ENCODE data around the gene NFATC3. TPM values are rescaled to one million over a fixed set of nuclear protein-coding genes. Genes with fewer than 3 reads are reported as not detected.
"Not testable (repeated sequence)": the region's sequence is repeated elsewhere in the genome, so short reads cannot be mapped to it uniquely, and the experiment has no call there.

NFATC3 gene
- total RNA-seq, 2 experiments from 2014 or later: 166 to 169 TPM

DNA sequence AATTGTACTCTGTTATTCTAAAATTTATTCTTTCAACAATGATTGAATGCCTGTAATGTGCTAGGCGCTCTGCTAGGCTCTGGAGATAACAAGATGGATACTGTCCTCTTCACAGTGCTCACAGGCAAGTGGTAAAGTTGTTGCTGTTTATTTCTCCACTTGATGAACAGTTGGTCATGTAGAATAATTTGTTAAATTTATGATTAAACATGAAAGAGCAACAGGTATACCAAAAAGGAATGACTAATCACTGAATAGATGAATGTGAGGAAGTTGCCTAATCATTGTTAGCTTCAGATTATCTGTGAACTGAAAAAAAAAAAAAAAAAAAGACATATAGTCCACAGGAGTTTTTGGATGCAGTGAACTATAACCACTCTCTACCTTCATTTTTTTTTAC is 62.3 kb downstream of the NFATC3 start:
- Mint-ChIP-seq H3K36me3 (ENCODE audit: low read depth) (peaks cover 44% of the 10 kb centered on the region), H3K9me3 (ENCODE audit: insufficient read depth) (no peaks in the 10 kb centered on the region), H3K4me3 (no peak overlapping the region), H3K27ac (no peak overlapping the region), H3K4me1 (ENCODE audit: low read depth) (peaks cover 10% of the 10 kb centered on the region), H3K27me3 (ENCODE audit: low read depth) (no peaks in the 10 kb centered on the region)
- DNase-seq (no peak), ATAC-seq (no peak)
- CTCF ChIA-PET: no interaction called here
- POLR2A ChIA-PET: no interaction called here

GRCh38 chr16:68149596-68149995 is 64.4 kb downstream of the NFATC3 start:
- Mint-ChIP-seq H3K36me3 (ENCODE audit: low read depth) (peaks cover 43% of the 10 kb centered on the region), H3K9me3 (ENCODE audit: insufficient read depth) (no peaks in the 10 kb centered on the region), H3K4me1 (ENCODE audit: low read depth) (peaks cover 10% of the 10 kb centered on the region), H3K27me3 (ENCODE audit: low read depth) (no peaks in the 10 kb centered on the region), H3K4me3 (no peak overlapping the region), H3K27ac (no peak overlapping the region)
- ChIA-PET POLR2A (no interaction called here), CTCF (no interaction called here)
- DNase-seq (no peak), ATAC-seq (no peak)

GRCh38 chr16:68155425-68155824 is 70.3 kb downstream of the NFATC3 start:
- no peaks in the 10 kb centered on the region for H3K4me1 Mint-ChIP-seq (ENCODE audit: low read depth)

DNA sequence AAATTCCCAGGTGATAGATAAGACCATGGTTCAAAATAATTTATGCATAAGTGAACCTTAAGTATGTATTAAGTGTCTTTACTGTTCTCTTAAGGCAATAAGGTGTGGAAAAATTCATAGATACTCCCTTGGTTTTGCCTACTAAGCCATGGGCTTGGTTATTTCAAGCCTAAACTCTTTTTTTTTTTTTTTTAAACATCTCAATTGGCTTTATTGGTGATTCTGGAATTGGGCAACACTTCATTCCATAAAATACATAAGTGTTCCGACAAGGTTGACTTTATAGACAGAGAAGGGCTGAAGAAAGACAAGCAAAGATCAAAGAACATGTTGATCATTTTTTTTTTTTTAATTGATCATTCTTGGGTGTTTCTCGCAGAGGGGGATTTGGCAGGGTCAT is 77.2 kb downstream of the NFATC3 start:
- CTCF ChIA-PET: no interaction called here
- POLR2A ChIA-PET: no interaction called here
- Mint-ChIP-seq H3K27me3 (ENCODE audit: low read depth) (no peaks in the 10 kb centered on the region), H3K4me1 (ENCODE audit: low read depth) (no peaks in the 10 kb centered on the region), H3K27ac (no peak overlapping the region), H3K4me3 (no peak overlapping the region), H3K36me3 (ENCODE audit: low read depth) (peaks cover 55% of the 10 kb centered on the region), H3K9me3 (ENCODE audit: insufficient read depth) (no peaks in the 10 kb centered on the region)
- ATAC-seq (no peak), DNase-seq (no peak)

More at GRCh38 chr16:68155425-68155824, 70.3 kb downstream of the NFATC3 start:
- CTCF ChIA-PET: interaction anchor here (2.3 kb wide), 1 partner anchor 61 kb away, joined by 9 read pairs; no protein-coding TSS in a partner anchor
- Mint-ChIP-seq H3K9me3 (ENCODE audit: insufficient read depth) (no peaks in the 10 kb centered on the region), H3K27ac (no peak overlapping the region), H3K4me3 (no peak overlapping the region), H3K27me3 (ENCODE audit: low read depth) (no peaks in the 10 kb centered on the region), H3K36me3 (ENCODE audit: low read depth) (peaks cover 42% of the 10 kb centered on the region)
- POLR2A ChIA-PET: no interaction called here
- no peak for DNase-seq
- ATAC-seq: no peak

- H3K27me3 Mint-ChIP-seq (ENCODE audit: low read depth): not testable (repeated sequence)
These were observed 78.1 kb downstream of the NFATC3 start for GRCh38 chr16:68163275-68163674.

GRCh38 chr16:68166264-68166663 is 81.1 kb downstream of the NFATC3 start:
- Mint-ChIP-seq H3K36me3 (ENCODE audit: low read depth) (peaks cover 45% of the 10 kb centered on the region), H3K27me3 (ENCODE audit: low read depth) (no peaks in the 10 kb centered on the region), H3K4me3 (no peak overlapping the region), H3K9me3 (ENCODE audit: insufficient read depth) (no peaks in the 10 kb centered on the region), H3K27ac (no peak overlapping the region), H3K4me1 (ENCODE audit: low read depth) (no peaks in the 10 kb centered on the region)
- CTCF ChIA-PET: interaction anchor here (1.3 to 2.9 kb wide), 6 partner anchors 12 to 350 kb away, joined by 3 to 14 read pairs (median 4); no protein-coding TSS in a partner anchor
- POLR2A ChIA-PET: interaction anchor here (1.2 kb wide), 1 partner anchor 32 kb away, joined by 4 read pairs; no protein-coding TSS in a partner anchor
- ATAC-seq: no peak
- DNase-seq: no peak

More at GRCh38 chr16:68163275-68163674, 78.1 kb downstream of the NFATC3 start:
- H3K27ac Mint-ChIP-seq; H3K9me3 Mint-ChIP-seq (ENCODE audit: insufficient read depth); CTCF ChIA-PET; POLR2A ChIA-PET; H3K4me3 Mint-ChIP-seq; H3K4me1 Mint-ChIP-seq (ENCODE audit: low read depth); ATAC-seq; DNase-seq: not testable (repeated sequence)
- H3K36me3 Mint-ChIP-seq (ENCODE audit: low read depth): peaks cover 52% of the 10 kb centered on the region

GRCh38 chr16:68179196-68179795 is 94.1 kb downstream of the NFATC3 start:
- no peak for DNase-seq
- CTCF ChIA-PET: interaction anchor here (1.0 to 1.4 kb wide), 4 partner anchors 25 to 85 kb away, joined by 3 to 5 read pairs (median 3); no protein-coding TSS in a partner anchor
- no peaks in the 10 kb centered on the region for H3K9me3 Mint-ChIP-seq (ENCODE audit: insufficient read depth)
- H3K4me3 Mint-ChIP-seq: no peak overlapping the region
- H3K4me1 Mint-ChIP-seq (ENCODE audit: low read depth): peaks cover 3% of the 10 kb centered on the region
- no peak for ATAC-seq
- POLR2A ChIA-PET: interaction anchor here (1.2 to 1.3 kb wide), 2 partner anchors 10 to 49 kb away, joined by 3 read pairs; no protein-coding TSS in a partner anchor
- H3K27ac Mint-ChIP-seq: peak overlapping the region; percentile 9
- H3K36me3 Mint-ChIP-seq (ENCODE audit: low read depth): peaks cover 73% of the 10 kb centered on the region
- H3K27me3 Mint-ChIP-seq (ENCODE audit: low read depth): no peaks in the 10 kb centered on the region

DNA sequence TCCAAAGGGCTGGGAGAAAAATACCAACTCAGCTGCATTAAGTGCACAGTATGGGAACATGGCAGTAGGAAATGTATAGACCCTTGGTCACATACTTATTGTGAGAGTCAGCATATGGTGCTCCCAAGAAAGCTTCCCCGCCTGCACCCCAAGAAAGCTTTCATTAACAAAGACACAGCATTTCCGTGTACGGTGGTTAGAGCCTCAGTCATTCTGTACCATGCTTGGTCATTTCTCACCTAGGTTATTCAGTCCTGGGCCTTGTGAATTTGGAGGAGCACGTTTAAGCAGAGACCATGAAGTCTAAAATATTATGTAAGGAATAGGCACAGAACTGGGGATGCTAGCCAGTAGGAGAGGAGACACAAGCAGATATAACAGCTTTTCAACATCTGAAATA is 94.7 kb downstream of the NFATC3 start:
- ChIA-PET CTCF (interaction anchor here (1.3 to 1.4 kb wide), 3 partner anchors 26 to 86 kb away, joined by 3 to 5 read pairs (median 3); no protein-coding TSS in a partner anchor), POLR2A (interaction anchor here (0.7 to 1.2 kb wide), 2 partner anchors 14 to 48 kb away, joined by 3 read pairs; no protein-coding TSS in a partner anchor)
- H3K4me1 Mint-ChIP-seq (ENCODE audit: low read depth): peaks cover 3% of the 10 kb centered on the region
- DNase-seq (no peak), ATAC-seq (no peak)
- H3K27ac Mint-ChIP-seq: peak overlapping the region; percentile 41
- H3K4me3 Mint-ChIP-seq: no peak overlapping the region
- peaks cover 72% of the 10 kb centered on the region for H3K36me3 Mint-ChIP-seq (ENCODE audit: low read depth)
- no peaks in the 10 kb centered on the region for H3K27me3 Mint-ChIP-seq (ENCODE audit: low read depth)
- H3K9me3 Mint-ChIP-seq (ENCODE audit: insufficient read depth): no peaks in the 10 kb centered on the region

DNA sequence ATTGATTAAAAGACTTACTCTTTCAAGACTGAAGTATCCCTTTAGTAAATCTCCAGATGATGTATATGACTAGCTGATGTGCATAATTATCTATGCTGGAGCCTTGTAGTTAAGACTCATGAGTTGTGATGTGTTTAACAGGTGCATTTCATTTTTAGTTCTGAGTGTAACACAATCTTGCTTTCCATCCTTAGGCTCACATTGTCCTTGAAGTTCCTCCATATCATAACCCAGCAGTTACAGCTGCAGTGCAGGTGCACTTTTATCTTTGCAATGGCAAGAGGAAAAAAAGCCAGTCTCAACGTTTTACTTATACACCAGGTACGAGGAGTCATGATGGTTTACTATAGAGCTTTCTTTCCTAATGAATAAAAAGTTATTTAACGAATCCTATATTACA is 97.9 kb downstream of the NFATC3 start:
- Mint-ChIP-seq H3K27me3 (ENCODE audit: low read depth) (no peaks in the 10 kb centered on the region), H3K36me3 (ENCODE audit: low read depth) (peaks cover 70% of the 10 kb centered on the region), H3K27ac (no peak overlapping the region), H3K9me3 (ENCODE audit: insufficient read depth) (no peaks in the 10 kb centered on the region), H3K4me3 (no peak overlapping the region), H3K4me1 (ENCODE audit: low read depth) (no peaks in the 10 kb centered on the region)
- ATAC-seq (no peak), DNase-seq (no peak)
- CTCF ChIA-PET: no interaction called here
- POLR2A ChIA-PET: no interaction called here

DNA sequence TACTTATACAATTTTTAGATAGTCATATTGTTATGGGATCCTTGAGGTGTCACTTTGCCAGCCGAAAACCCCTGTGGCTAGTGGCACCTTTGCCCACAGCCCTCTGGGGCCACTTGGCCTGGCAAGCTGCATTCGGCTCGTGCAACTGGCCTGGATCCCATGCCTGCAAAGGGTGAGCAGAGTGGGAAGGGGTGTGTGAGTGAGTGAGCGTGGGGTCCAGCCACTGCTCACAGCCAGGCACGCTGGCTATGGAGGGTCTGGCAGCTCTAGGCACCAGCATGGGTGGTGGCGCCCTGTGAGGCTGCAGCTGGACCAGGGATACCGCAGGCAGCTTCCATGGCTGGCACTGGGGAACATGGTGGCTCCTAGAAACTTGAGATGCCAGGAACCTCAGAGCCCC is 101.7 kb downstream of the NFATC3 start:
- ChIA-PET CTCF (no interaction called here), POLR2A (no interaction called here)
- Mint-ChIP-seq H3K36me3 (ENCODE audit: low read depth) (peaks cover 57% of the 10 kb centered on the region), H3K4me1 (ENCODE audit: low read depth) (peaks cover 2% of the 10 kb centered on the region), H3K27ac (no peak overlapping the region), H3K27me3 (ENCODE audit: low read depth) (no peaks in the 10 kb centered on the region), H3K9me3 (ENCODE audit: insufficient read depth) (no peaks in the 10 kb centered on the region), H3K4me3 (no peak overlapping the region)
- DNase-seq (no peak), ATAC-seq (no peak)

DNA sequence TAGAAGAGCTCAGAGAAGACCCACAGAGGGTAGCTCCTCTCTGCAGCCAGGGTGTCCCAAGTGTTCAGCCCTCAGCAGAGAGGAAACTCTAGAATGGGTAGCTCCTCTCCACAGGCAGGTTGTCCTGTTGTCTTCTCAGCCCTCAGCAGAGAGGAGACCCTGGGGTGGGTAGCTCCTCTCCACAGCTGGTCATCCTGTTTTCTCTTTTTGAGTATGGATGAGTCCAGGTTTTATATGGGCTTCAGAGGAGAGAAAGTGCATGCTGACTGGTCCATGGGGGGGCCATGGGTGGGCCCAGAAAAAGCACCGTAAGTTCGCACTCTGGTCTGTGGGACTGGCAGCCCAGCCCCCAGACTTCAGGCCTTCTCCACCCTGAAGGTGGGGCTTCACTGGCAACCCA is 102.3 kb downstream of the NFATC3 start:
- peaks cover 2% of the 10 kb centered on the region for H3K4me1 Mint-ChIP-seq (ENCODE audit: low read depth)
- no peak for DNase-seq
- ChIA-PET CTCF (no interaction called here), POLR2A (no interaction called here)
- no peak overlapping the region for H3K4me3 Mint-ChIP-seq
- H3K27ac Mint-ChIP-seq: no peak overlapping the region
- H3K9me3 Mint-ChIP-seq (ENCODE audit: insufficient read depth): no peaks in the 10 kb centered on the region
- H3K36me3 Mint-ChIP-seq (ENCODE audit: low read depth): peaks cover 56% of the 10 kb centered on the region
- no peaks in the 10 kb centered on the region for H3K27me3 Mint-ChIP-seq (ENCODE audit: low read depth)
- ATAC-seq: no peak

DNA sequence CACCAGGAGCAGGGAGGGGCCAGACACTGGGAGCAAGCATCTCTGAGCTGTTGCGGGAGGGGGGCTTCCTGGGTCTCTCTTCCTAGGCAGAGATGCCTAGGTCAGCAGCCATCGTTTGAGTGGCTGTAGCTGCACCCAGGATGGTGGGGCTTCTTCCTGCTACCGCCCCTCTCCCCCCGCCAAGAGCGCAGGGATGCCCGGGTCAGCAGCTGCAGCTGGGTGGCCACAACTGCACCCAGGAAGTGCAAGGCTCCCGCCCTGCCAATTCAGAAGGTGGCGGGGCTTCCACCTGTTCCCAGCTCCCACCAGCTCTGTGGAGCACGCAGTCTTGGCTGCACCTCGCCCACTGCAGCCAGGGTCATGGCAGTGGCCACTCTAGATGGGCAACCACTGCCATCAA is 103.0 kb downstream of the NFATC3 start:
- Mint-ChIP-seq H3K4me1 (ENCODE audit: low read depth) (peaks cover 2% of the 10 kb centered on the region), H3K36me3 (ENCODE audit: low read depth) (peaks cover 59% of the 10 kb centered on the region), H3K27me3 (ENCODE audit: low read depth) (no peaks in the 10 kb centered on the region), H3K27ac (no peak overlapping the region), H3K9me3 (ENCODE audit: insufficient read depth) (no peaks in the 10 kb centered on the region), H3K4me3 (no peak overlapping the region)
- POLR2A ChIA-PET: no interaction called here
- DNase-seq (no peak), ATAC-seq (no peak)
- CTCF ChIA-PET: no interaction called here

DNA sequence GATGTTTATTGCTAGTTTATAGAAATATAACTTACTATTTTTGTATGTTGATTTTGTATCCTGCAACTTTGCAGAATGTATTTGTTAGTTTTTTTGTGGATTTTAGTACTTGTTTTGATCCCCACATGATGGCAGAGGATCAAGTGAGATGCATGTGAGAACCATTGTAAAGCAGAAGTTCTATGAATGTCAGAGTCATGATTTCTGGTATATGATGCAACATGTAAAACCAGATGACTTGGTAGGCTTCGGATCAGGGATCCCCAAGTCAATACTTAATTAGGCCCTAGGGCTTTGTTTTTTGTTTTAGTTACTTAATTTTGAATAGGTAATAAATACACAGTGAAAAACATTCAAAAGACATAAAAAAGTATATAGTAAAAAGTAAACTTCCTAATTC is 104.9 kb downstream of the NFATC3 start:
- ATAC-seq: no peak

More for the DNA sequence above, 104.9 kb downstream of the NFATC3 start:
- ChIA-PET POLR2A (no interaction called here), CTCF (no interaction called here)
- Mint-ChIP-seq H3K4me3 (no peak overlapping the region), H3K9me3 (ENCODE audit: insufficient read depth) (no peaks in the 10 kb centered on the region), H3K27me3 (ENCODE audit: low read depth) (no peaks in the 10 kb centered on the region), H3K4me1 (ENCODE audit: low read depth) (peaks cover 2% of the 10 kb centered on the region), H3K27ac (no peak overlapping the region), H3K36me3 (ENCODE audit: low read depth) (peaks cover 61% of the 10 kb centered on the region)
- DNase-seq: no peak

Data from activated CD8-positive, alpha-beta T cell treated with anti-CD3 and anti-CD28 coated beads, Interleukin-2, amount 10 ng/mL, durations not matched to agents 7 days and 5 days (primary cell).